Cardiac fibroblast (primary cell): ENCODE results near the gene GPX2.

ENCODE experiments used
- DNase-seq, 2 donors: peaks; one replicate each; pipeline versions ENCODE4 v3.0.0 to v3.0.0-alpha.2; 2010; ENCODE audit warnings: low read depth in 2 of 2
- H3K4me3 ChIP-seq, 2 donors: replicated peaks in 1 of 2; 1 replicate in 1 of 2; 2 replicates in 1 of 2; pipeline ENCODE4 v1.5.1; 2011; ENCODE audit warnings: low read depth in 2 of 2, low read length in 2 of 2, mild to moderate bottlenecking in 2 of 2, moderate library complexity in 1 of 2
- CTCF ChIP-seq: IDR thresholded peaks from one replicate; pipeline ENCODE4 v1.5.1; 2011; ENCODE audit warnings: low read depth, mild to moderate bottlenecking, low read length, inconsistent platforms

Gene GPX2

DNA sequence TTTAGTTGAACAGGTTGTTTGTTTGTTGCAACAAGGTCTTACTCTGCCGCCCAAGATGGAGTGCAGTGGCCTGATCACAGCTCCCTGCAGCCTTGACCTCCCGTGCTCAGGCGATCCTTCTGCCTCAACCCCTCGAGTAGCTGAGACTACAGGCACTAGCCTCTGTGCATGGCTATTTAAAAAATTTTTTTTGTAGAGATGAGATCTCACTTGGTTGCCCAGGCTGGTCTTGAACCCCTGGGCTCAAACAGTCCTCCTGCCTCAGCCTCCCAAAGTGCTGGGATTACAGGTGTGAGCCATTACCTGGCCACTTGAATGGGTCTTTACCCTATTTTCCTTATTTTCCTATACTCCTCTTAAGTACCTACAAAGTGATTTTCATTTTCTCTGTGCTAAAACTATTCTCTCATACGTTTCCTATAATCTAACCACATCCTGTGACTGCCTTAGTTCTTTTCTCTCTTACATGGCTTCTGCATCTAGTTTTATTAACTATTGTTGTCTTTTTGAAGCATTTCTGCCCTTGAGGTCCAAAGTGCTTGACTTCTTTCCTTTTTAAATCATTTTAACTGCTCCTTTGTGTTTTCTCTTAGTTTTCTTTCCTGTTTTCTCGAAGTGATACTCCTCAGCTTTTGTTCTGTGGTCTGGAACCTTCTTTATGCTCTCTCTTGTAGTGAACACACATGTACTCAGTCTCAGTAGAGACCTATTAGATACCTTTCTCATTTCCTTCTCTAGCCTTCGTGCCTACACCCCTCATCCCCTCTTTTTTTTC lies 14.1 kb downstream of the GPX2 start:
- no peak overlapping the region for H3K4me3 ChIP-seq
- no peak for TF ChIP-seq CTCF
- no peak for DNase-seq

GRCh38 chr14:64927031-64927430 lies 15.5 kb downstream of the GPX2 start:
- no peak overlapping the region for H3K4me3 ChIP-seq
- no peak for DNase-seq
- no peak for TF ChIP-seq CTCF

DNA sequence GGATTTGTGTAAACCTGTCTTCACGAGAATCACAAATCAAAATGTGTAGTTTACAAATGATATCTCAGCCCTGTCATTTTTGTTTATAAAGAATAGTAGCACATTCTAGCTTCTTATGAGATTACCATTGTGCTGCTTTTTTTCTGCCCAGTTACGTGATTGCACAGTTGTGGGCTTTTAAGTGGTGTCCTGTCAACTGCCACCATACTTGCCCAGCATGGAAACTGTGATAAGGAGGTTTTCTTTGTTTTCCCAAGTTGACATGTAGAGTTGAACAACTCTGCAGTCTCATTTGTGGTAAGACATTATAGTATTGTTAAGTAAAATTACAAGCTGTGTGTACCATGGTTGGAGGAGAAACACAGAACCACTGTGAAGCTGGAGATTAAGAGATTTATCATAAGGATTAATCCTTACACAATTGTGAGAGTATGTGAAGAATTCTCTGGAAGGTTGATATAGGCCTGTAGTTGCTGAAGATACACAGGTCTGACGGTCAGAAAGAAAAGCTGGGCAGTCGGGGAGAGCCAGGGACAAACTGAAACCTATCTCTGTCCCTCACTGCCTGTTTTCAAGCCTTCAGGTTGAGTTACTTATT lies 16.0 kb downstream of the GPX2 start:
- no peak for TF ChIP-seq CTCF
- no peak overlapping the region for H3K4me3 ChIP-seq
- no peak for DNase-seq

DNA sequence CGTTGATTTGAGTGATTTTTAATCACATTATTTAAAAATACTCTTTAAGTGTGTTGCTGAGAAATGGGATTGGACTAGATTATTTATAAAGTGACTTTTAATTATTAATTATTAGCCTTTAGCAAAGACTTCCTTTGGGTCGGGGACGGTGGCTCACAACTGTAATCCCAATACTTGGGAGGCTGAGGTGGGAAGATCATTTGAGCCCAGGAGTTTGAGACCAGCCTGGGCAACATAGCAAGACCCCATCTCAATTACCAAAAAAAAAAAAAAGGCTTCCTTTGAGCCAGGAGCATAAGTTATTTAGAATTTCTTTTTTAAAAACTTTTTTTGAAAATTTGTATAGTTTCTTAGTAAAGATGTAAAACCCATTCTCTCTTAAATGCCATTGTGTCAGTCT lies 19.5 kb downstream of the GPX2 start:
- TF ChIP-seq CTCF, result no peak
- H3K4me3 ChIP-seq, result no peak overlapping the region
- DNase-seq, result no peak

GRCh38 chr14:64920465-64920864 lies 22.1 kb downstream of the GPX2 start:
- TF ChIP-seq CTCF, result no peak
- DNase-seq, result no peak
- H3K4me3 ChIP-seq, result no peak overlapping the region

- peak; percentile 22 to 56 for DNase-seq
- no peak for TF ChIP-seq CTCF
- no peak overlapping the region for H3K4me3 ChIP-seq
These were observed 22.9 kb downstream of the GPX2 start for GRCh38 chr14:64919618-64920017.
